Smooth muscle cell of the pulmonary artery (primary cell): ENCODE results near the gene OR14J1. TPM values are rescaled to one million over a fixed set of nuclear protein-coding genes. Genes with fewer than 3 reads are reported as not detected.

ENCODE experiments used
- total RNA-seq: library from RNA; depleted of rRNA; stranded (reverse); fragments of >200 nt; gene quantifications from 2 replicates; pipeline ENCODE4 v1.2.3, GENCODE V29; 2014

The OR14J1 gene
- total RNA-seq: not detected in 2 replicates

GRCh38 chr6:29301316-29301715, at the start of gene OR14J1:
Gene OR14J1, plus strand, starts transcription at chr6:29301701. Its CDS starts 4,989 bp downstream, at chr6:29306690.

Other genes starting within 250 kb of the OR14J1 start
- not detected in 2 replicates for gene OR2B3, start 214.4 kb upstream of the OR14J1 start, total RNA-seq
- gene OR2J1, start 202.2 kb upstream of the OR14J1 start, total RNA-seq: not detected in 2 replicates
- gene OR2J3, start 193.6 kb upstream of the OR14J1 start, total RNA-seq: not detected in 2 replicates
- gene OR2J2, start 130.8 kb upstream of the OR14J1 start, total RNA-seq: not detected in 2 replicates
- gene OR5V1, start 67.2 kb downstream of the OR14J1 start, total RNA-seq: not detected in 2 replicates
- gene OR12D3, start 73.6 kb downstream of the OR14J1 start, total RNA-seq: not detected in 2 replicates
- gene OR12D2, start 93.9 kb downstream of the OR14J1 start, total RNA-seq: not detected in 2 replicates
- gene OR12D1, start 113.2 kb downstream of the OR14J1 start, total RNA-seq: not detected in 2 replicates
- not detected in 2 replicates for gene OR10C1, start 137.6 kb downstream of the OR14J1 start, total RNA-seq
- not detected in 2 replicates for gene OR11A1, start 155.4 kb downstream of the OR14J1 start, total RNA-seq
- not detected in 2 replicates for gene OR2H1, start 155.5 kb downstream of the OR14J1 start, total RNA-seq
- gene MAS1L, start 186.3 kb downstream of the OR14J1 start, total RNA-seq: not detected in 2 replicates